ENCODE results near the gene CBLL2. TPM values are rescaled to one million over a fixed set of nuclear protein-coding genes. Genes with fewer than 3 reads are reported as not detected.

The CBLL2 gene
- total and polyA plus RNA-seq, 7 donors: not detected

DNA sequence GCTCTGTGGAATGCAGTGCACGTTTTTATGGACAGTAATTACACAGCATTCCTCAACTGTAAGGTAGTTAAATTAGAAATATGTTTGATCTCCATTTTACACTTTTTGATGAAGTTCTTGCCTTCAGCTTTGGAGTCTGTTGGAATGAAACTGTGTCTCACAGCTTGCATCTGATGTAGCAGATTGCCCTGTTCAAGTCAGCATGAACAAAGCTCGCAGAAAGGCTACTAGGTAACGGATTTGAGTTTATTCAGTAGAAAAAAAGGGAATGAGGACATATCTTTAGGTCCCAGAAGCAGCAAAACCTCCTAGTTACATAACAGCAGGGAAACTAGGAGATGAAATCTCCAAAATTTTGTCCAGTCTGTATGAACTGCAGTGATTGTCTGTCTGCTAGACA lies 24.3 kb upstream of the CBLL2 start:
- 65 to 69% methylated on average over 3 of the region's 3 CpGs for WGBS, 2 donors
- Histone ChIP-seq H3K36me3 (no peaks in the 10 kb centered on the region), H3K9me3 (no peaks in the 10 kb centered on the region), H3K4me1 (peaks cover 0 to 5% (median 0%) of the 10 kb centered on the region in 4 donors), H3K27ac (no peak overlapping the region), H3K27me3 (no peaks in the 10 kb centered on the region), H3K4me3 (no peak overlapping the region)
- TF ChIP-seq EP300 (IDR thresholded peaks at IDR 0.05) (no peak), POLR2A (IDR thresholded peaks at IDR 0.05) (no peak)
- DNase-seq: no peak
- intact Hi-C loops (cut with DNase I): no loop called here

DNA sequence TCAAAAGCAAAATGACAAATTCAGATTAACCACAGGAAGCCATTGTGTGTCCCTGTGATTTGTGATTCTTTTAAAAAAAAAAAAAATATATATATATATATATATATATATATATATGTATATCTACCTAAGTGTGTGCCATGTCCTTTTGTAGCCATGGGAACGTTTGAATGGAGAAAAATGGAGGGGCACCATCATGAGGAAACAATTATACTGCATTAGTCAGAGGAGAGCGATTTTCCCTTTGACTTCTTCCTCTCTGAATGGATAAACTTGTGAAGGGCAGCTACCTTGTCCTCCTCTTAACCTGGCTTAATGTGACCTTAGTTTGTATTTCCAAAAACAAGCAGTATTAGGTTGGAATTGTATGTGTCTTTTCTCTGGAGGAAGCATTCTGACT lies 23.3 kb upstream of the CBLL2 start:
- intact Hi-C loops (cut with DNase I): no loop called here
- no peak overlapping the region for H3K4me3 ChIP-seq
- H3K36me3 ChIP-seq: no peaks in the 10 kb centered on the region
- H3K27me3 ChIP-seq: no peaks in the 10 kb centered on the region
- no peak for DNase-seq
- H3K27ac ChIP-seq: no peak overlapping the region
- no peaks in the 10 kb centered on the region for H3K9me3 ChIP-seq
- H3K4me1 ChIP-seq: peaks cover 0 to 5% (median 0%) of the 10 kb centered on the region in 4 donors
- WGBS, 2 donors: 55 to 67% methylated on average over 2 of the region's 2 CpGs
- TF ChIP-seq CTCF (IDR thresholded peaks at IDR 0.05): no peak
- TF ChIP-seq POLR2A (IDR thresholded peaks at IDR 0.05): no peak
- TF ChIP-seq POLR2AphosphoS5 (IDR thresholded peaks at IDR 0.05): no peak
- no peak for TF ChIP-seq EP300 (IDR thresholded peaks at IDR 0.05)

- Histone ChIP-seq H3K9me3 (no peaks in the 10 kb centered on the region), H3K27me3 (no peaks in the 10 kb centered on the region), H3K4me1 (no peaks in the 10 kb centered on the region), H3K4me3 (no peak overlapping the region), H3K36me3 (no peaks in the 10 kb centered on the region), H3K27ac (no peak overlapping the region)
- DNase-seq: no peak
- TF ChIP-seq POLR2AphosphoS5 (IDR thresholded peaks at IDR 0.05): no peak
- TF ChIP-seq POLR2A (IDR thresholded peaks at IDR 0.05): no peak
- no peak for TF ChIP-seq CTCF (IDR thresholded peaks at IDR 0.05)
- TF ChIP-seq EP300 (IDR thresholded peaks at IDR 0.05): no peak
- WGBS, 2 donors: 70 to 83% methylated on average over 6 of the region's 6 CpGs
- intact Hi-C loops (cut with DNase I): no loop called here
Measured at GRCh38 chrX:22268706-22269105, 4.0 kb upstream of the CBLL2 start.

GRCh38 chrX:22273714-22274317 lies 1.1 kb downstream of the CBLL2 start:
- H3K9me3 ChIP-seq: no peaks in the 10 kb centered on the region
- no peaks in the 10 kb centered on the region for H3K27me3 ChIP-seq
- WGBS, 2 donors: 94% methylated on average over 15 of the region's 15 CpGs
- H3K4me3 ChIP-seq: no peak overlapping the region
- no peaks in the 10 kb centered on the region for H3K4me1 ChIP-seq
- no peak overlapping the region for H3K27ac ChIP-seq
- no peaks in the 10 kb centered on the region for H3K36me3 ChIP-seq
- no peak for DNase-seq
- TF ChIP-seq POLR2A (IDR thresholded peaks at IDR 0.05) (no peak), POLR2AphosphoS5 (IDR thresholded peaks at IDR 0.05) (no peak), CTCF (IDR thresholded peaks at IDR 0.05) (no peak), EP300 (IDR thresholded peaks at IDR 0.05) (no peak)
- intact Hi-C loops (cut with DNase I): no loop called here

GRCh38 chrX:22276781-22277180 lies 4.1 kb downstream of the CBLL2 start:
- DNase-seq: no peak
- Histone ChIP-seq H3K9me3 (no peaks in the 10 kb centered on the region), H3K4me3 (no peak overlapping the region), H3K27me3 (no peaks in the 10 kb centered on the region), H3K27ac (no peak overlapping the region), H3K36me3 (no peaks in the 10 kb centered on the region), H3K4me1 (no peaks in the 10 kb centered on the region)
- TF ChIP-seq CTCF (IDR thresholded peaks at IDR 0.05) (no peak), EP300 (IDR thresholded peaks at IDR 0.05) (no peak), POLR2A (IDR thresholded peaks at IDR 0.05) (no peak), POLR2AphosphoS5 (IDR thresholded peaks at IDR 0.05) (no peak)
- 74 to 86% methylated on average over 6 of the region's 6 CpGs for WGBS, 2 donors
- intact Hi-C loops (cut with DNase I): no loop called here

Measured in sigmoid colon (tissue), 7 donors.